NCI-H187 (cell line): Measurements from ENCODE around the gene TCF7.

Experiments used
- DNase-seq, 2 experiments: peaks; one replicate each; lab custom pipeline; 2025; lab: John Stamatoyannopoulos, UW

Gene TCF7

DNA sequence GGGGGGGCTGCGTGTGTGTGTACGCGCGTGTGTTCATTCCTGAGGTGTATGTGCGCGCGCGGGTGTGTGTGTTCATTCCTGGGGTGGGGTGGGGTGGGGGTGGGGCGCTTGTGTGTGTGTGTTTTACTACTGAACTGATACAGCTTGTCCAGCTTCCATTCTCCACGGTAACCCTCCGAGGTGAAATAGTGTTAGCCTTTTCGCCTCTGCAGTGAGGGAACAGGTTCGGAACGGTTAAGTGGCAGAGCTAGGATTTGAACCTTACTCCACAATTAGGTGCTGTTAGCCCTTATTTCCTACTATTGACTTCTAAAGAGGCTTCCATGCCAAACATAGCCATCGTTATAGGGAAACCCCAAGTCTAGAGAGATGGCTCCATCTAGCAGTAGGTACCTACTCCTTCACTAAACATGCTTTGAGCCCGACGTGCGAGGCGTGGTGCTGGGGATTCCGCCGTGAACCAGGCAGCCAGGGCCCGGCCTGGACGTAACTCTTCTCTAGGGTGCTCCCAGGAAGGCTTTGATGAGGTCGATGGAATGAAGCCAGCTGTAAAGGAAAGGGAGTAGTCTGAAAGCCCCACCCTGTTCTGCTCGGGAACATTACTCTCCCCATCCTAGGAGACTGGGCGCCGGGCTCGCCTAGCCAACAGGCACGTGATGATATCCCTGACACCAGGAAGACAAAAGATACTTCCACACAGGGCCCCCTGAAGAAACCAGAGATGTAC, 63.1 kb downstream of the TCF7 start:
- peak in 1 of 2 experiments; percentile 59 for DNase-seq

DNA sequence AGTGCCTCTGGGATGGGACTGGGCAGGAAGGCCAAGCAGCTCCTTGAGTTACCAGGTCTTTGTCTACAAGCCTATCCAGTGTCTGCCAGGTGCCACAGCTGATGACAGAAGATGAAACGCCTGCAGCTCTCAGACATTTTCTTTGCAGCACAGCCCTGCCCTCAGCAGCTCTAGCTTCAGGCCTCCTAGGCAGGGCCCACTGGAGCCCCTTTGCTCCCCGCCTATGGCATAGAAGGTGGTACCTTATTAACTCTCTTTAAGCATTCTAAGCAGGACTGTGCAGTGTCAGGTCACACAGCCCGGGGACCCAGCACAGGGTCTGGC, 63.6 kb downstream of the TCF7 start:
- DNase-seq = no peak

DNA sequence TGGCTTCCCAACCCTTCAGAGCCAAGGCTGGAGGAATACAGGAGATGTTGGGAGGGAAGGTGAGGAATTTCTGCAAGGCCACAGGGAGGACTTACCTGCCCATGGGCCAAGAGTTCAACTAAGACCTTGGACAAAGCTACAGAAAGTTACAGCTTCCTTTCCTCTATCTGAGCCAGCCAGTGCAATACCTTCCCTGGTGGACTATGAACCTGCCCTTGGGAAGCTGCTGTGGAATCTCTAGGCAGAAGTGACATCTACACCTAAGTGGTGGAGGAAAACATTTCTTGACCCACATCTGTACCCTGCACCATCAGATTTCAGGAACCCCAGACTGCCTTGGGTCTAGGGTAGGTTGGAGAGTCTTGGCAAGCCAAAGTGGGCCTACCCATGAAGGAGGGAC, 69.0 kb downstream of the TCF7 start:
- DNase-seq = no peak

DNA sequence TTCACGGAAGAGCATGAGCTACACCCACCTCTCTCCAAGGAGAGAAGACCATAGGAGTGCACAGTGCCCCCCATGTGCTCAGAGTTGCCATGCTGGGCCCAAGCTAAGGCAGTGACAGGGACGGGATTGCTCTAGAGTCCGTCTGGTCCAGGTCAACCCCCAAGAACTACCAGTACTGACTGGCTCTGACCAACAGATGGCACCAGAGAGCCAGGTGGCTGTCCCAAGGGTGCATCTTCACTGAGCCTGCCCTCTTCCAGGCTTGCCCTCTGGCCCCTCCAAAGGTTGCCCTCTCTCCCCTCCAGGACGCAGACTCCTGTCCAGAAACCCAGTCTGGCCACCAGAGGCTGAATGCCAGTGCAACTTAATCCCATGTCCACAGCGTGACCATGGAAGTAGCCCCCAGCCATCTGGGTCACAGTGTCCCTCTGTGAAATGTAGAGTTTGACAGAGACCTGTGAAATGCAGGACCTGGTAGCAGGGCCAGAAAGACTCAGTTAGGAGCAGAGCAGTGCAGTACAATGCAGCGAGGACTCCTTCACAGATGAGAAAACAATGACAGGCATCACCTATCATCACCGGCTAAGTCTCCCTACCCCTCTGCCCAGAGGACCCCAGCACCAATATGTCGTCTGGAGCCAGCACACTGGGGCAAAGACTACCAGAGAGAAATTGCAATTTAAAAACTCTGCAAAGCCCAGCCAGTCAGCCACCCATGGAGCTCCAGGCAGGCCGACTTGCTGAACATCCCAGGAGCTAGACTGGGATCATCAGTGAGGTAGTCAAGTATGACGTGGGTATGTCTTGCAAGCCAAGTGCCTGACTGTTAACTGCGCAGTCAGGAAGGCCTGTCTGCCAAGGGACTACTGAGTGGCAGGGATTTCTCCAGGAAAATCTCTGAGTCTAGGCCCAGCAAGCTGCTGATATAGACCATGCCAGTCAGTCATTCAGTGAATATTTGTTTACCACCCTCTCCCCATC, 70.0 kb downstream of the TCF7 start:
- peak in 1 of 2 experiments; percentile 2 for DNase-seq

DNA sequence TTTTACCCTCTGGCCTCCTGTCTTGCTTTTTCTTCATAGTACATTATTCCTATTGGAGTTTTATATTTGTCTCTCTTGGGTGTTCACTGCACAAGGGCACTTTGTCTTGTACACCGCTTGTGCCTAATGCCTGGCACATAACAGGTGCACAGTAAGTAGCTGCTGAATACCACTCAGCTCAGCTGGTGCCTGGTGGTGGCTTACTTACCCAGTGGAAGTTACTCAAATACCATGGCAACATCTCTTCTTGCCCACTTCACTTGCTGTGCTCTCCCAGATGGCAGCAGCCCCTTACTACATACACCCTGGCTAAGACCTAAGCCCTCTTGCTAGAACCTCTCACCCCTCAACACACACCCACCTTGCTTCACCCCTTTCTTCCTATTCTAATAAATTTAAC, 73.6 kb downstream of the TCF7 start:
- no peak for DNase-seq

DNA sequence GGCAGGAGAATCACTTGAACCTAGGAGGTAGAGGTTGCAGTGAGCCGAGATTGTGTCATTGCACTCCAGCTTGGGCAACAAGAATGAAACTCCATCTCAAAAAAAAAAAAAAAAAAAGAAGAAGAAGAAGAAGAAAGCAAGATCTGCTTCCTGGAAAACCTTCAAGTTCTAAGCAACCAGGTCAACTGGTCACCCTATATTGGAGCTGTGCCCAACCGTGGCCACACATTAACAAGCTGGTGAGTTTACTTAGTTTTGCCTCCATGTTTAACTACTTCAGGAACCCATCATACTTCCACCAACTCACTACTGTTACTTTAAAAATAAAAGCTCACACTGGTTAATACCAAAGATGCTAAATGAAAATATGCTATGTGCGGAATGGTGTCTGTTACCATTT, 74.5 kb downstream of the TCF7 start:
- DNase-seq = no peak

DNA sequence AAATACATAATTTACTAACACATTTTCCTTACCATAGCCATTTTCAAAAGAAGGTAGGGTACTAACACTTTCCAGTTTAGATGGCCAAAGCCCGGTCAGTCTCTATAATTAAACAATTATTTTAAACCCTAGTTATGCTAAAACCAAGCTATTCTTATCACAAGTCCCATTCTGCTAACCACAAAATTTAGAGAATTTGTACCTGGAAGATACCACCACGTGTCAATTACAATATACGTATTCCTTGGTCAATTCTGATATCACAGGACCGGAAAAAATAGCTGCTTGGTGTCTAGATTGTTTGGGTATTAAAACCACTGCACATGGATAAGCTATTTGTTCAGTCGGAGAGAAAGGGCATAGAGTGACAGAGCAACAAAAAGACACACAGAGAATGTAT, 81.2 kb downstream of the TCF7 start:
- no peak for DNase-seq
